Activated B cell treated with CpG ODN at 0.5 μM for 24 hours (primary cell): Measurements from ENCODE around the gene LMAN2L. TPM values are rescaled to one million over a fixed set of nuclear protein-coding genes. Genes with fewer than 3 reads are reported as not detected.

Experiments
- ATAC-seq: fragments of 200-7000 bp; cut with Tn5 transposase; one replicate; pipeline ENCODE4 v1.10.0; 2021; ENCODE audit warnings: low read depth, mild to moderate bottlenecking, moderate library complexity
- CTCF ChIA-PET: fragments of 350-600 bp; sonication (Branson Sonifier 250); formaldehyde crosslinking; loops from one replicate; lab custom pipeline; 2021; ENCODE audit warnings: antibody characterized with exemption; lab: Charles Lee
- POLR2A ChIA-PET: fragments of 350-600 bp; sonication (Branson Sonifier 250); formaldehyde crosslinking; loops from one replicate; lab custom pipeline; 2021; ENCODE audit warnings: antibody characterized with exemption; lab: Charles Lee
- DNase-seq: peaks from one replicate; pipeline ENCODE4 v3.0.0; 2022
- H3K27ac Mint-ChIP-seq: one replicate; pipeline ENCODE4 v1.8.0; 2020; ENCODE audit warnings: mixed read lengths
- H3K27me3 Mint-ChIP-seq: one replicate; pipeline ENCODE4 v1.8.0; 2021; ENCODE audit warnings: mixed read lengths
- H3K36me3 Mint-ChIP-seq: one replicate; pipeline ENCODE4 v1.8.0; 2021; ENCODE audit warnings: low read depth, mixed read lengths
- H3K4me1 Mint-ChIP-seq: one replicate; pipeline ENCODE4 v1.8.0; 2021; ENCODE audit warnings: mixed read lengths
- H3K4me3 Mint-ChIP-seq: one replicate; pipeline ENCODE4 v1.8.0; 2020; ENCODE audit warnings: mild to moderate bottlenecking, mixed read lengths
- H3K9me3 Mint-ChIP-seq: one replicate; pipeline ENCODE4 v1.8.0; 2020; ENCODE audit warnings: mixed read lengths
- CTCF ChIP-seq: fragments of 200-600 bp; IDR thresholded peaks from one replicate; pipeline ENCODE4 v1.8.0; 2022; ENCODE audit warnings: antibody characterized with exemption, mild to moderate bottlenecking
- intact Hi-C: fragments of 100-400 bp; cut with micrococcal nuclease; formaldehyde crosslinking; loops from one replicate; pipeline ENCODE4 v1.15.1; 2024
- total RNA-seq: library from RNA; stranded (reverse); gene quantifications from 2 replicates; pipeline ENCODE4 v1.2.3, GENCODE V29; 2022

LMAN2L gene
- total RNA-seq, 1 donor from 2014 or later = 8.9 TPM

DNA sequence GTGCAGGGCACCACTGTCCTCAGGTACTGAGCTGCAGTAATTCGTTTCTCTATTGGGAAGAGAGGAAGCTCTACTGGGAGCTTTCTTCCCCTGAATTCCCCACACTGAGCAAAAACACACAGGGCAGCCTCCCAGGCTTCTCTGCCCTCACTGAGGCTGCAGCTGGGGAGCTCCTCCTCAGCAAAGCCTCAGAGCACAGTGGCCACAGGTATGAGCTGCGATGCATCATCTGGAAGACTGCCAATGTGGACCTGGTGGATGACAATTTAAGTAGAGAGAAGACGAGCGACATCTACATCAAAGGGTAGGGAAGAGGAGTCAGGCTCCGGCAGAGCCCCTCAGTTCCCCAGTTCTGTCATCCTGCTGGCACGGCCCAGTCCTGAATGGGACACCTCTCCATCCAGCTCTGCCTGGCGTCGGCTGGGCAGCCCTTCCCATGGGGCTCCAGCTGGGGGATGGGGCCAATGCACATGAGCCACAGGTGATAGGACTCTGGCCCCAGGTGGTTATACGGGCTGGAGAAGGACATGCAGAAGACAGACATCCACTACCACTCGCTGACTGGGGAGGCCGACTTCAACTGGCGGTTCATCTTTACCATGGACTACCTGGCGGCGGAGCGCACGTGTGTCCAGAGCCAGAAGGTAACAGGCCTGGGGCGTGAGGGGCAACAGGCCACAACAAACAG lies 37.6 kb downstream of the LMAN2L start:
- ChIA-PET POLR2A (no interaction called here), CTCF (no interaction called here)
- no peak for TF ChIP-seq CTCF
- H3K4me3 Mint-ChIP-seq = no peak overlapping the region
- H3K27ac Mint-ChIP-seq = no peak overlapping the region
- H3K36me3 Mint-ChIP-seq = peaks cover 28% of the 10 kb centered on the region
- H3K27me3 Mint-ChIP-seq = no peaks in the 10 kb centered on the region
- peaks cover 2% of the 10 kb centered on the region for H3K4me1 Mint-ChIP-seq
- no peaks in the 10 kb centered on the region for H3K9me3 Mint-ChIP-seq
- no peak for DNase-seq
- intact Hi-C loops = no loop called here
- ATAC-seq = no peak

- no peak for DNase-seq
- no peaks in the 10 kb centered on the region for H3K9me3 Mint-ChIP-seq
- ChIA-PET CTCF (no interaction called here), POLR2A (no interaction called here)
- ATAC-seq = no peak
- intact Hi-C loops = no loop called here
- no peaks in the 10 kb centered on the region for H3K27me3 Mint-ChIP-seq
- no peak overlapping the region for H3K4me3 Mint-ChIP-seq
- TF ChIP-seq CTCF = no peak
- no peak overlapping the region for H3K27ac Mint-ChIP-seq
- peaks cover 22% of the 10 kb centered on the region for H3K36me3 Mint-ChIP-seq
- H3K4me1 Mint-ChIP-seq = peaks cover 2% of the 10 kb centered on the region
These were observed 38.2 kb downstream of the LMAN2L start for GRCh38 chr2:96701636-96702035.

DNA sequence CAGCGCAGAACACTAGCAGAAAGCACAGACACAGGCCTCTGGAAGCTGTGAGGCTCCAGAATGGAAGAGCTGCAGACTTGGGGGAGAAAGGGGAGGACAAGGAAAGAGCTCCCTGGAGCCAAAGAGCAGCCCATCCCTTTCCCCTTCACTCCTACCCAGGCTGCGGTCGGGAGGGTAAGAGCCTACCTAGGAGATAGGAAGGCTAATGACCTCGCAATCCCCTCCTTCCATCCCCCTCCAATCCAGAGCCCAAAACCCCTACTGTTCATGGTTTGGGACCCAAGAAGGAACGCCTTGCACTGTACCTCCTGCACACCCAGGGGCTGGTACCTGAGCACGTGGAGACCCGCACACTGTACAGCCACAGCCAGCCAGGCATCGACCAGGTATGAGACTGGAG lies 39.8 kb downstream of the LMAN2L start:
- CTCF ChIA-PET = no interaction called here
- intact Hi-C loops = no loop called here
- H3K4me1 Mint-ChIP-seq = peaks cover 2% of the 10 kb centered on the region
- no peak overlapping the region for H3K4me3 Mint-ChIP-seq
- no peaks in the 10 kb centered on the region for H3K27me3 Mint-ChIP-seq
- ATAC-seq (no peak), DNase-seq (no peak)
- no peak overlapping the region for H3K27ac Mint-ChIP-seq
- no peak for TF ChIP-seq CTCF
- H3K36me3 Mint-ChIP-seq = peaks cover 7% of the 10 kb centered on the region
- H3K9me3 Mint-ChIP-seq = no peaks in the 10 kb centered on the region
- POLR2A ChIA-PET = no interaction called here

GRCh38 chr2:96699621-96700020 lies 40.2 kb downstream of the LMAN2L start:
- H3K4me1 Mint-ChIP-seq = peaks cover 2% of the 10 kb centered on the region
- no peak for ATAC-seq
- ChIA-PET POLR2A (no interaction called here), CTCF (no interaction called here)
- no peaks in the 10 kb centered on the region for H3K9me3 Mint-ChIP-seq
- no peak overlapping the region for H3K27ac Mint-ChIP-seq
- DNase-seq = no peak
- peaks cover 5% of the 10 kb centered on the region for H3K36me3 Mint-ChIP-seq
- no peaks in the 10 kb centered on the region for H3K27me3 Mint-ChIP-seq
- intact Hi-C loops = no loop called here
- no peak overlapping the region for H3K4me3 Mint-ChIP-seq
- no peak for TF ChIP-seq CTCF

DNA sequence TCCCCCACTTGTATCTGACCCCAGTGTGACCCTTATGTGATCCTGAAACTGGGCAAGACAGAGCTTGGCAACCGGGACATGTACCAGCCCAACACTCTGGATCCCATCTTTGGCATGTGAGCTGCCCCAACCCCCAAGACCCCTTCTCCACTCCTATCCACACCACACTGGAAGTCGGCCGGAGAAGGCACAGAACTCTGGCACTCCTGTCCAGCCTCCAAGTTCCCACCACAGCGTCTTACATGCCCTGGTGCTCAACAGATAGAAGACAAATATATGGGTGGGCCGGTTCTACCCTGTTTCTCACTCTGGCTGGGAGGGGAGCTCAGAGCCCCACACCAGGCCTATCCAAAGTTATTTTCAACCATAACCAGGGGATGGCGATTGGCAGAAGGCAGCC lies 40.8 kb downstream of the LMAN2L start:
- ATAC-seq (no peak), DNase-seq (no peak)
- peaks cover under 1% of the 10 kb centered on the region for H3K36me3 Mint-ChIP-seq
- POLR2A ChIA-PET = no interaction called here
- no peak for TF ChIP-seq CTCF
- H3K9me3 Mint-ChIP-seq = no peaks in the 10 kb centered on the region
- H3K27me3 Mint-ChIP-seq = no peaks in the 10 kb centered on the region
- H3K4me3 Mint-ChIP-seq = no peak overlapping the region
- intact Hi-C loops = no loop called here
- H3K27ac Mint-ChIP-seq = no peak overlapping the region
- CTCF ChIA-PET = no interaction called here
- H3K4me1 Mint-ChIP-seq = peaks cover 2% of the 10 kb centered on the region
